DOHH2 (cell line): ENCODE measurements around the gene NBEA.

ENCODE experiments used
- EZH2phosphoT487 ChIP-seq: fragments of 200-600 bp; sonication (generic); IDR thresholded peaks from 2 replicates; pipeline ENCODE4 v1.6.1; 2017; ENCODE audit warnings: borderline replicate concordance, mild to moderate bottlenecking, antibody characterized with exemption, low read length, moderate library complexity, mixed read lengths
- TF ChIP-seq, protein P1 (sequence below): fragments of 200-600 bp; sonication (generic); IDR thresholded peaks from one replicate; pipeline ENCODE4 v1.5.1; 2014; ENCODE audit warnings: antibody characterized with exemption, mild to moderate bottlenecking, low read depth, low read length; ENCODE audit not compliant: poor library complexity, severe bottlenecking

DNA sequence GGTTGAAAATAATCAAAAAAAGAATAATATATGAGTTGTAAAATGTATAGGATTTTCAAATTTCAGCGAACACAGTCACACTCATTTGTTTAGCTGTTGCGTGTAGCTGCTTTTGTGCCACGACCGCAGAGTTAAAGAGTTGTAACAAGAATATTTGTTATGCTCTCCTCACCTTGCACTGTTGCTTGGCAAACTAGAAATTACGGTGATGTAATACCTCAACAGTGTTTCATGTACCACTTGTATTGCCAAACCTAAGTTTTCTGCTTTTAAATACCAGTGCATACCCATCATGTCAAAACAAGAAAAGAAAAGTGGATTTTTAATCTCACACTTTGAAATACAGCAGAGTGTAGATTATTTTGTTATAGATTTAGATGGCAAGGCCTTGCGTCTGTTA lies 201.1 kb downstream of the NBEA start:
- TF ChIP-seq, protein P1, sequence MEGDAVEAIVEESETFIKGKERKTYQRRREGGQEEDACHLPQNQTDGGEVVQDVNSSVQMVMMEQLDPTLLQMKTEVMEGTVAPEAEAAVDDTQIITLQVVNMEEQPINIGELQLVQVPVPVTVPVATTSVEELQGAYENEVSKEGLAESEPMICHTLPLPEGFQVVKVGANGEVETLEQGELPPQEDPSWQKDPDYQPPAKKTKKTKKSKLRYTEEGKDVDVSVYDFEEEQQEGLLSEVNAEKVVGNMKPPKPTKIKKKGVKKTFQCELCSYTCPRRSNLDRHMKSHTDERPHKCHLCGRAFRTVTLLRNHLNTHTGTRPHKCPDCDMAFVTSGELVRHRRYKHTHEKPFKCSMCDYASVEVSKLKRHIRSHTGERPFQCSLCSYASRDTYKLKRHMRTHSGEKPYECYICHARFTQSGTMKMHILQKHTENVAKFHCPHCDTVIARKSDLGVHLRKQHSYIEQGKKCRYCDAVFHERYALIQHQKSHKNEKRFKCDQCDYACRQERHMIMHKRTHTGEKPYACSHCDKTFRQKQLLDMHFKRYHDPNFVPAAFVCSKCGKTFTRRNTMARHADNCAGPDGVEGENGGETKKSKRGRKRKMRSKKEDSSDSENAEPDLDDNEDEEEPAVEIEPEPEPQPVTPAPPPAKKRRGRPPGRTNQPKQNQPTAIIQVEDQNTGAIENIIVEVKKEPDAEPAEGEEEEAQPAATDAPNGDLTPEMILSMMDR: no peak
- no peak for TF ChIP-seq EZH2phosphoT487
